ENCODE measurements around the gene ABLIM2.

Gene ABLIM2

DNA sequence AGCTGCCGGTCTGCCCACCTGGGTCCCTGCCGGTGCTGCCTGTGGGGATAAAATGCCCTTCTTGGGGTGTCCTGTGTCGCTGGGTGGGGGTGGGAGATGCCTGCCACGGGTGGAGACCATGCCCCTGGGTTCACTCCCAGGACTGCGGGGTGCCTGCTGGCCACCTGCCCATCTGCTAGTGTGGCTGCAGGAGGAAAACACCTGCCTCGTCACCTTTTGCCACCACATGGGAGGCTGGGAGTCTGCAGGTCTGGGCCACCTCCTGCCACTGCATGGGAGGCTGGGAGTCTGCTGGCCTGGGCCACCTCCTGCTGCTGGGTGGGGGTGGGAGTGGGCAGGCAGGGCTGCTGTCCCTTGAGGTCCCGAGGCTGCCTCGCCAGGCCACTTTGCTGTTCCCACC is 160.2 kb downstream of the ABLIM2 start:
- peak in 1 of 2 experiments; percentile 33 for DNase-seq

- no peak for DNase-seq
Observed at GRCh38 chr4:7995866-7996265, 162.7 kb downstream of the ABLIM2 start.

GRCh38 chr4:7995135-7995534 is 163.5 kb downstream of the ABLIM2 start:
- DNase-seq = no peak

GRCh38 chr4:7993671-7994070 is 164.9 kb downstream of the ABLIM2 start:
- no peak for DNase-seq

DNA sequence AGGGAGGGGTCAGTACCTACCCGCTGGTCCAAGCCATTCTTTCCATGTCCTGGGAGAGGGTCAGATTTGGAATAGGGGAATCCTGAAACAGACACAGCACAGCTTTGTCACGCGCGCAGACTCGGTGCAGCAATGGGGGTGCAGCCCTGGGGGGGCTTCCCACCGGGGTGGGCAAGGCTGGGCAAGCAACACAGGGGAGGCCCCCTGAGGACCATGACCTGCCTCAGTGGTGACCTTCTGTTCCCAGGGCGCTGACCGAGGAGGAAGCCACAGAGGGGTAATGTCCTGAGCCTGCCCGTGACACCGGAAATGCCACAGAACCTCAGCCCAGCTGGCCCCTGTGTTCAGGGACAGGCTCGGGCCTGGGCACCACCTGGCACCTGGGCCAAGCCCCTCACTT is 165.8 kb downstream of the ABLIM2 start:
- no peak for DNase-seq

DNA sequence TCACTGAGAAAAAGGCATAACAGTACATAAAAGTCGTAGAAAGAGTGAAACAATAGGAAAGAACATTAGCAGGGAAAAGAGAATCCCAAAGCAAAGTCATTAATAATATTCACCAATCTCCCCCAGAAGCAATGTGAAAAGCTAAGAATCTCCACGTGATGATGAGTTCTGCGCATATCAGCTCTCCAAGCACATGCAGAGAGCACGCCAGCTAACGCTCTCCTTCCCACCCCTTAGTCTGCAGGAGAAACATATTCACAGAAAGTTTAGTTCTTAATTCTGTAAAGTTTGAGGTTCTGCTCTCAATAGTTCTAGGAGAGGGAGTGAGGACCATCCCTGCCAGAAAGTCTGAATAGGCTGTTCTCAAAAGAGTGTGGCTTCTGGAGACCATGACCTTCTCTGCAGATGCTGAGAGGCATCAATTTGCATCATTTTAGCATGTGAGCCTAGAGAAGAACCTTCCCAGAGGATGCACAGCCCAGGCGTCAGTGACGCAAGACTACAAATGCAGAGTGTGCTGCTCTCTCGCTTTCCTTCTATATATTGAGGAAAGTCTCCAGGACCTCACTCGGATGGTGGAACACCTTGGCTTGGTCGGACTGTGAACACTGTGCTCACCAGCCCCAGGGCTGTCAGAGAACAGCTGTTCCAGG is 167.7 kb downstream of the ABLIM2 start:
- DNase-seq = no peak

DNA sequence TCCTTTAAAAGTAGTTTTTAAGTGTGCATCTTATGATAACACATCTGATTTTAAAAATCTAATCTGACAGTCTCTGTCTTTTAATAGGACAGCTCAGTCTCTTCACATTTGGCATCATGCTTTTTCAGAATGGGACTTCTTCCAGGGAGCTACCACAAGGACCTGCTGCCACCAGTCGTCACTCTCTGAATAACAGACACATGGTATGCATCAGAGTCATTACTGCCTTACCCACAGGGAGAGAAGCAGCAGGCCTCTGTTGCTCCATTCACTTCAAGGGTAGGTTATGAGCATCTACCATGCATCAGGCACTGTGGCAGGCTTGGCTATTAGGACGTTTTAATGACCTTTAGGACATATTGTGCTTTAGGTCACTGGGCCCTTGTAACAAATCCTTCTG is 169.0 kb downstream of the ABLIM2 start:
- DNase-seq = no peak

DNA sequence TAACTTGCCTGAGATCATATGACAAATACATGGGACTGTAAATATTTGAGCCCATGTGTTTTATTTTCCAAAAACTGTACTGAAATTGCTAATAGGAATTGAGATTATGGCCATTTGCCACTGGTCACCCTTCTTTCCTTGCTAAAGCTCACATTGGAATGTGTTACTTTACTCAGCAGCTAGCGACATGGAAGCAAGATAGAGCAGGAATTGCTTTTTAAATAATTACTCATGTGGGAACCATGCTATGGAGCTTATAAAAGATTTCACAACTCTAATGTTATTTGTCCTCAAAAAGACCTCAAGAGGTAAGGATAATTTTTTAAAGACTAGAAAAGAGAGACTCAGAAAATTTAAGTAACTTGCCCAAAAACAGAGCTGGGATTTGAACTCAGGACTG is 170.2 kb downstream of the ABLIM2 start:
- DNase-seq = no peak

DNA sequence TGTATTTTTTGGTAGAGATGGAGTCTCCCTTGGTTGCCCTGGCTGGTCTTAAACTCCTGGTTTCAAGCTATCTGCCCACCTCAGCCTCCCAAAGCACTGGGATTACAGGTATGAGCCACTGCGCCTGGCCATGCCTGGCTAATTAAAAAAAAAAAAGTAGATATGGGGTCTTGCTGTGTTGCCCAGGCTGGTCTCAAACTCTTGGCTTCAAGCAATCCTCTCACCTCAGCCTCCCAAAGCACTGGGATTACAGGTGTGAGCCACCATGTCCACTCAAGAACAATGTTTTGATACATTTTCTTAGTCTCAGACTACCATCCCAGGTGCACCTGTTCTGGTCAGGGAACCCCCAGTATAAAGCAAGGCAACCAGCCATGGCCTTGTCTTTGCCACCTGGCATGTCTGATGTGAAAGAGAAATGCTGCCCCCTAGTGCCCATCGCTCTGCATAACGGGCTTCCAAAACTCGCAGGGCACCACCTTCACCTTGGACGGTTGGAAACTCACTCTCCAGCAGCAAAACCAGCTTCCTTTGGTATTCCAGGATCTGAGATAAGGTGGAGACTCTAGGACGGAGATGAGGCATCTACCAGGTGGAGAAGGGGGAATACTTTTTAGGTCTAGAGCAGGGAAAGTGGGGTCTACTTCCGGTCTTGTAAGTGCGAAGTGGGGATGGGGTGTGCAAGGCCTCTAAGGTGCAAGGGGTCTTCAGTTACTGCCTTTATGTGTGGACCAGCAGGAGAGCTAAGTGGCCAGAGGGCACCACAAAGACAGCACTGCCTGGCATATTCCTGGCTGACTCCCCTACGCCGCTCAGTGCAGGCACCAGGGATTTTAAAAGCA is 171.2 kb downstream of the ABLIM2 start:
- DNase-seq = peak; percentile 72

GRCh38 chr4:7985891-7986441 is 172.6 kb downstream of the ABLIM2 start:
- DNase-seq = no peak

GRCh38 chr4:7985072-7985471 is 173.5 kb downstream of the ABLIM2 start:
- DNase-seq = no peak

DNA sequence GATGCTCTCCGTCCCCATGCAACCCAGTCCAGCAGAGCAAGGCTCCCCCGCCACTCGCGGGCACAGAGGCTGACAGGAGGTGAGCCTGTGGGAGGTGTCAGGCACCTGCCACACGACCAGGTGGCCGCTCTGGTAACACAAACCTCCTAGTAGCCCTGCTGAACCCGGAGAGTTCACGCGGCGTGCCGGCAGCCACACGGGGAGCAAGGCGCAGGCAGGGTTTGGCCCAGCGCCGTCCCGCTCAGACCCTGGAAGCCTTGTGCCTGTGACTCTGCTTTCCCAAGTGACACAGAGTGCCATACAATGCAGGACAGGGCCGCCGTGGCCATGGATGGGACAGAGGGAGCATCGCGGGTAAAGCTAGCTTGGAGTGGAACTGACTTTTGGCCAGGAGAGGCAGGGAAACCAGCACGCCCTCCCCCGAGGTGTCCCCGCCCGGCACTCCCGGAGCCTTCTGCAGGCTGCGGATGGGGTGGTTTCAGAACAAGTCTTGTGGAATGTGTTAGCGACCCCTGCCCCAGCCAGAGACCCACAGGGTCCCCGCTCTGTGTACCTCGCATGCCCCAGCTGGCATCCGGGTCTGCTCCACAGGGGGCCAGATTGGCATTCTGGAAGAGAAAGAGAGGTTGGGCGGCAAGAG is 174.2 kb downstream of the ABLIM2 start:
- DNase-seq = no peak

DNA sequence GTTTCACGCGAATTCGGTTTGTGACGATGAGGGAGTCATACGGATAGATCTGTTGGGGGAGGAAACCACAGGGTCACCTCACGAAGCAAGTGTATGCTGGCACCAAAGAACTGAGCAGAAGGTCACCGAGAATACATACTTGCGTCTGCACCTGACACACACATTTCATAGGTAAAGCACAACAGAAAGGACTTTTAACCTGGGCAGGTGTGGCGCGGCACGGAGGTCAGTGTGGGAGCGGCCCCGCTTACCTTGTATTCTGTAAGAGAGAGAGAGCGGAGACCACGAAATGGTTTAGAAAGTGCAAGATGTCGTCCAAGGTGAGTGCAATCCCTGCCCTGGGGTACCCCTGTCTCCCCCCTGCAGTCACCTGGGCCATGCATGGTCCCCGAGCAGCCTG is 175.3 kb downstream of the ABLIM2 start:
- no peak for DNase-seq

GRCh38 chr4:7981738-7982394 is 176.7 kb downstream of the ABLIM2 start:
- DNase-seq = no peak

- DNase-seq = no peak
Observed at GRCh38 chr4:7980036-7980435, 178.6 kb downstream of the ABLIM2 start.

DNA sequence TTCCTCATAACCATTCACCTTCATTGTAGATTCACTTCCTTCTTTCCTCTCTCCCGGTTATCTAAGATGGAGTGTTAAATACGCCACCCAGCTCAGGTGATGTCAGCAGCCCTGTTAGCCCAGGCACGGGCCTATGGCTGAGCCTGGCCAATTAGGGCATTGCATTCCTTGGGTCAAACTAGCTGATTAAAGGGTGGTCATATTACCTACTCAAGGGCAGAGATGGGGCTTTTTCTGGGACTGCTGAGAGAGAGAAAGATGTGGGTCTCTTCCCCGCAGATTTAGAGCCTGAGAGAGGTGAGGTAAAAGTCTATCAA is 179.0 kb downstream of the ABLIM2 start:
- DNase-seq = no peak

DNA sequence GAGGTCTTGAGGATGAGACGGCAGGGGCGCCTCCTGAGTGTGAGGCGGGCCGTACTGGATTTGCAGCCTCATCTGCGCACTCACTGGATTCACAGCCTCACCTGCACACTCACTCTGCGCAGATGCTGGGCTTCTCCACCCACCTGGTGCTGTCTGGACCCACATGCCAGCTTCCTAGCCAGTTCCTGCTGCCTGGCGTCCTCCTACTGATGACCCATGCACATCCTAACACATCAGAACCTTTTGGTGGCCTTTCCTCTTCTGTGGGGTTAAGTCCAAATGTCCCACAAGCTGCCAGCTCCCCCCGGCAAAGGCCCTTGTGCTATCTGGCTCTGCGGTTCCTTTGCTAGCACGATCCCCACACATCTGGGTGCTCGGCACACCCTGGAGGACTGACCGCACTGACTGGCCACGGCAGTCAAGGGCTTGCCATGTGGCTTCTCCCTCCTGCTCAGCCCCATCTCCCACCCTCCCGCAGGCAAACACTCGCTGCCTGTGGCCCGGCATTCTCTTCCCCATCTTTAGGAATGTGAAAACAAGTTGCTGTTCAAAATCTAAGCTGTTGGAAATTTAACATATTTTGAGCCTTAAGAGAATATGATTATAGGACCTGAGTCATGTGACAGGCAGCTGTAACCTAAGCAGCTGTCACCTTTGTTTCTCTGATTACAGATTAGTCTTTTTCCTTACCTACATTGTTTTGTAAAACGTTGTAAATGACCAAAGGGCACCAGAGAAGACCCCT is 179.5 kb downstream of the ABLIM2 start:
- no peak for DNase-seq

- DNase-seq = peak; percentile 31 to 71
Observed at GRCh38 chr4:7978489-7978888, 180.1 kb downstream of the ABLIM2 start.

DNA sequence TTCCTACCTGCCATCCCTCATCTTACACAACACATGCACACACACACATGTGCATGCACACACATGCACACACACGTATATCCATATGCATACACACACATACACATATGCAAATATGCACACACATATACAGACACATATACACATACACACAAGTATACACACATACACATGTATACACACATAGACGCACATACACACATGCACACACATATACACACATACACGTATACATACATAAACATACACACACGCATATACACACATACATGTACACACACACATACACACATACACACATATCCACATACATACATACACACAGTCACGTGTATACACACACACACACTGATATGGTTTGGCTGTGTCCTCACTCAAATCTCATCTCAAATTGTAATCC is 182.0 kb downstream of the ABLIM2 start:
- no peak for DNase-seq

GRCh38 chr4:7976025-7976424 is 182.6 kb downstream of the ABLIM2 start:
- DNase-seq = no peak

DNA sequence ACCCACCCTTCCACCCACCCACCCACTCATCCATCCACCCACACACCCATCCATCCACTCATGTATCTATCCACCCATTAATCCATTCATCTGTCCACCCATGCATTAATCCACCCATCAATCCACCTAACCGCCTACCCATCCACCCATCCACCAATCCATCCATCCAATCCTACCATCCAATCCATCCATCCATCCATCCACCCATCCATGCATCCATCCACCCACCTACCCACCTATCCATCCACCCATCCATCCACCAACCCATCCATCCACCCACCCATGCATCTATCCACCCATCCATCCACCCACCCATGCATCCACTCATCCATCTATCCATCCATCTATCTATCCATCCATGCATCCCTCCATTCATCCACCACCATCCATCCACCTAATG is 184.2 kb downstream of the ABLIM2 start:
- no peak for DNase-seq

GRCh38 chr4:7973545-7973981 is 185.1 kb downstream of the ABLIM2 start:
- no peak for DNase-seq
